HG03159 (cell line): Measurements from ENCODE around the gene CGA.

Experiments used
- ATAC-seq: cut with Tn5 transposase; IDR thresholded peaks from one replicate; pipeline ENCODE4 v1.9.1; 2021; ENCODE audit warnings: mild to moderate bottlenecking, moderate library complexity; ENCODE audit not compliant: unreplicated experiment

CGA gene

DNA sequence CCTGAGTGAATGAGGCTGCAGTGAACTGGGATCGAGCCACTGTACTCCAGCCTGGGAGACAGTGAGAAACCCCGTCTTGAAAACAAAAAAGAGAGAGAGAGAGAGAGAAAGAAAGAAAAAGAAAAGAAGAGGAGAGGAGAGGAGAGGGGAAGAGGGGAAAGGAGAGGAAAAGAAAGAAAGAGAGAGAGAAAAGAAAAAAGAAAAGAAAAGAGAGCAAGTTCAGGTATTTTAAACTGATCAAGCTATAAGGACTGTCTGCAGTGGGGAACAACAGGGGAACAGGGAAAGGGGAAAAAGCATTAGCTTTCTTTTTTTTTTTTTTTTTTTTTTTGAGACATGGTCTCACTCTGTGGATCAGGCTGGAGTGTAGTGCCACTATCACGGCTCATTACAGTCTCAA lies 2.5 kb downstream of the CGA start:
- ATAC-seq: no peak

DNA sequence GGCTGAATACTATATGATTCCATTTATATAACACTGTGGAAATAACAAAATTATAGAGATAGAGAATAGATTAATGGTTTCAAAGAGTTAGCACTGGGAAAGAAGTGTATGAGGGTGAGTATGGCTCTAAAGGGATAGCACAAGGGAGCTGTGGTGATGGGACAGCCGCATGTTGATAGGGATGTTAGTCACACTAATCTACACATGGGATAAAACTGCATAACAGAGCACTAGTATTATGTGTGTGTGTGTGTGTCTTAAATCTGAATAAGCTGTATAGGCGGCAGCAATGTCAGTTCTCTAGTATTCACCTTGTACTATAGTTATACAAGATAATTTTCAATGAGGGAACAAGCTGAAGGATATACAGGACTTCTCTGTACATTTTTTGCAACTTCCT lies 5.8 kb downstream of the CGA start:
- no peak for ATAC-seq

GRCh38 chr6:87088076-87088475 lies 6.8 kb downstream of the CGA start:
- ATAC-seq: no peak

- ATAC-seq: no peak
Measured at GRCh38 chr6:87082160-87082721, 12.7 kb downstream of the CGA start.

DNA sequence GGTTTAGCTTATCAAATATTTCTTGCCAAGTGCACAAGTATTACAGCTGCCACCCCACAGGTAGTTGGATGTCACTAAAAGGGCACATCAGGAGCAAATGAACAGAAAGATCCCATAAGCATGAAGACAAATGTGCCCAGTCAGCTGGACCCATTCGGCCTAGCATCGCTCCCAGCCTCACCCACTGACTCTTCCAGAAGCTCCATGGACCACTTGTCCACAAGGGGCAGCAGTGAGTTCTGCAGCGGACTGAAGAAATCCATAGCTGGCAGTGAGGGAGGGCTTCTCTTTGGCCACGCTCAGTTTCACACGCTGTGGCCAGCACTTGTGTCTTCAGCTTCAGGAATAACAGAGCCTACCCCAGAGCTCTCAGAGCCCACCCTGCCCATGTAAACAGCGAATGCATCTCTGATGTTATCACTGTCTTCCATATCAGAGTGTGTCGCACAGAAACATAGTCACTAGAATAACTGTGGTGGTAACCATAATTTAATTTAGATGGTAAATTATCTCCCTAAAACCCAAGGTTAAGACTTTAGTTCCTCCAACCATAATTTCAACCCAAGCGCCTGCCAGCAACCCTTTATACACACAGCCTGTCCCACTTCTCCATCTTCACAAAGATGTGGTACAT lies 15.8 kb downstream of the CGA start:
- ATAC-seq: peak; percentile 80

DNA sequence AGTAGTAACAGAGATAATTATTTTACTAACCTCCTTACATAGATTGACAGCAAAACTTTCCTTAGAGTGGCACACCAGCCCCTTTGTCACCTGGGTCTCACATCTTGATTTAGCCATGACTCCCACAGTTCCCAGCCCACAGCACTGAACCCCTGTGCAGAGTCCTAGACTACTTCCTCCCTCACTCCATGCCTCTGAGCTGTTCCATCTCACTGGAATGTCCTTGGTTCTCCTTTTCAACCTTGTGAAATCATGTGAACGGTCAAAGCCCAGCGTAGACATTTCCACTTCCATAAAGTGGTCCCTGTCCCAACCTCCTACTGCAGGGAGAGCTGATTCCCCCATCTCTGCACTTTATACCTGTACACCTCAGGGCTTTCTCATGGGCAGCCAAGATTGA lies 19.7 kb downstream of the CGA start:
- no peak for ATAC-seq

DNA sequence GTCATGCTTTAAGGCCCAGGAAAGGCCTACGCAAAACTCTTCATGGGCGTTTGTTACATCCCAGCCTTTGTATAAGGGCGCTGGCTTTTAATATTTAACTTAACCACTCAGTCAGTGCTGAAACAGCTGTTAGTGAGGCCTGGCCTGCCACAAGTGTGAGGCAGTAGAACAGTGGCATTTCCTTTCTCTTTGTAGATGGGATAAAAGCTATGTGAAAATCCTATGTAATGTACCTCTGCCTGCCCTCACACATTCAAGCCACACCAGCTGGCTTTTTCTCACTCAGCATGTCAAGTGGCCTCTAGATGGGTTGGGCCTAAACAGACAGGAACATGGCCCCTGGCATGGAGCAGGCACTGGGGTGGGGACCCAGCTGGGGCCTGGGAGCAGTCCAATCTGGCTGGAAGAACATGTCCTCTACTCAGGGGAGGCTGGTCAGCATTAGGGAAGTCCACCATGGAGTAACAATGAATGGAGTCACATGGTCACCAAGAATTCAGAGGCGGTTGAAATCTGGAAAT lies 20.7 kb downstream of the CGA start:
- peak; percentile 49 for ATAC-seq

DNA sequence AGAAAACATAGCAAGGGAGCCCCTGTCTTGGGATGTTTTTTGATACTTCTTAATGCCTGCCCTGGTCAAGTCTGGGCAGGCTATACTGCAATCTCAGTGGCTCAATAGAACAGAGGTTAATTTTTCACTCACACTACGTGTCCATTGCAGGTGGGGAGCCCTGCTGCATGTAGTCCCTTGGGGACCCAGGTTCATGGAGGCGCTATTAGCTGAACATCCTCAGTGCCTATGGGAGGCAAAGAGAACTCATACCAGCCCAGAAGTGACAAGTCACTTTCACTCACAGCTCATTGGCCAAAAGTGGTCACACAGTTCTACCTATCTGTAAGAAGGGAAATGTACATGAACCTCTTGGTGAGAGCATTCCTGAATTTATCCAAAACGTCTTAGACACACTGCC lies 23.2 kb downstream of the CGA start:
- ATAC-seq: no peak

DNA sequence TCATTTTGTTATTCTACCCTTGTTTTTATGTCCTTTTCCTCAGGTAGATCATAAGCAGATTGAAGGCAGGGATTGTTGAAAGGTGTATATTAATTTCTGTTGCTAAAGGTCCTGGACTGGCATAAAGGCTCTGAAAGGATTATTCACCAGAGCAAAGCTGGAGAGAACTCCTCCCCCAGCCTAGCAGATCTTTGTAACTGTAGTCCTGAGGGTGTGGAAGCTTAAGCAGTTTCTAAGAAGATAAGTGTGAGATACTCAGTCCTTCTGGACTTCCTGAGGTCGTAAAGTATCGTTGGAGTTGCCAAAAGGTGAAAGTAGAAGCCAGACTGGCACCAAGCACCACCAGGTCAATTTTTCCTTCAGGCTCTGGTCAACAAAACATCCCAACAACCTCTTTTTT lies 24.2 kb downstream of the CGA start:
- no peak for ATAC-seq

- no peak for ATAC-seq
Measured at GRCh38 chr6:87068795-87069194, 26.1 kb downstream of the CGA start.

DNA sequence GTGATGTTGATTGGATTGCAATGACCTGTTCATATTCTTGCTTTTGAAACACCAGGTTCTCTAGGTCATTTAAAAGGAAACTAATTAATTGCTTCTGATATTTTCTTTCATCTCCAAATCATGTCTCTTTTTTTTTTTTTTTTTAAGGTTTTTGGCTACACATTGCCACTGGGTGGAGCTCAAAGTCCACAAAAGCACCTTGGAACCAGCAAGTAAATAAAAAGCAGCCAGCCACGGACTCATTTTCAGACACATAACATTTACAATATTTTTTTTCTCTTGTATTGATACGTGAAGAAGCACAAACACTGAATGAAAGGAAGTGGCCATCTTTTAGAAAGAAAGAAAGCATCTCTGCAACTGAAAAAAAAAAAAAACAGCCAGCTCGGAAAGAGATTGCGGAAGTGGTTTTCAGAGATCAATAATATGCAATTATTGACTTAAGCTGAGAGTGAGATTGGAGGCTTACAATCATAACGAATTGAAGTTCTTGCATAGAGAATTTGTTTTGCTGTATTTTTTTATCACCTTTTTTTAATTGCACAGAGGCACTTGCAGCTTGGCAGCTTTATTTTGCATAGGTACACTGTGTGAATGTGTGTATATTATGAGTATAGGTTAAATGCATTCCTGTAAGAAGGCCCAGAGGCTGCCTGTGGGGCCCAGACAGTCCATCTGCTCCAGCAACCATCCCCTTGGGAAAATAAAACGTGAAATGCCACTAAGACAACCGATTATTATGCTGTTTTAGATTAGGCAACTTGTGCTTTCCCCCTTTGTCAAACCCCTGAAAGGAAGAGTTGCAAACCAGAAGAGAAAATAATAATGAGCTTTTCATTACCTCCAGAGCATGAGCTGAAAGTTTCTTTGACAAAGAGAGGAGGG lies 28.2 kb downstream of the CGA start:
- ATAC-seq: peak; percentile 72

GRCh38 chr6:87065117-87065516 lies 29.8 kb downstream of the CGA start:
- no peak for ATAC-seq

DNA sequence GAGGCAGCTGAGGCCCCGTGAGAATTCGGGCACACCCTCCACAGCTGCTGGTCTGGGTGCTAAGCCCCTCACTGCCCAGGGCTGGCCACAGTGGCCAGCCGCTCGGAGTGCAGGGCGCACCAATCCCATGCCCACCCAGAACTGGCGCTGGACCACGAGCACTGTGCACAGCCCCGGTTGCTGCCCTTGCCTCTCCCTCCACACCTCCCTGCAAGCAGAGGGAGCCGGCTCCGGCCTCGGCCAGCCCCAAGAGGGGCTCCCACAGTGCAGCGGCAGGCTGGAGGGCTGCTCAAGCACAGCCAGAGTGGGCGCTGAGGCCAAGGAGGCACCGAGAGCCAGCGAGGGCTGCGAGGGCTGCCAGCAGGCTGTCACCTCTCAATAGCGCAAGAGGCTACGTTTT lies 35.0 kb downstream of the CGA start:
- no peak for ATAC-seq

GRCh38 chr6:87054143-87054833 lies 40.6 kb downstream of the CGA start:
- ATAC-seq: no peak

GRCh38 chr6:87053312-87053711 lies 41.6 kb downstream of the CGA start:
- no peak for ATAC-seq

DNA sequence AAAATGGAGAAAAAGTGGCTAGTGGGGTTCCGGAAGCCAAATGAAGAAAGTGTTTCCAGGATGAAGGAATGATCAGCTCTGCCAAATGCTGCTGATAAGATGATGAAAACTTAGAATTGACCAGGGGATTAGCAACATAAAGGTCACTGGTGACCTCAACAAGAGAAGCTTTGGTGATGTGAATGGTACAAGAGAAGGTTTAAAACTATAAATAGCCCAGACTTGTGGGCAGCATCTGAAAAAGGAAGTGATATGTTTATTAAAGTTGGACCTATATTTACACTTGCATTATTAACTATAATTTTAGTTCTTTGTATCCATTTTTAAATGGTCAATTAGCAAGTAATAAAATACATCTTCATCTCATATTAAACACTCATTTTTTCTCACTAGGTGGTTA lies 45.1 kb downstream of the CGA start:
- peak; percentile 66 for ATAC-seq

DNA sequence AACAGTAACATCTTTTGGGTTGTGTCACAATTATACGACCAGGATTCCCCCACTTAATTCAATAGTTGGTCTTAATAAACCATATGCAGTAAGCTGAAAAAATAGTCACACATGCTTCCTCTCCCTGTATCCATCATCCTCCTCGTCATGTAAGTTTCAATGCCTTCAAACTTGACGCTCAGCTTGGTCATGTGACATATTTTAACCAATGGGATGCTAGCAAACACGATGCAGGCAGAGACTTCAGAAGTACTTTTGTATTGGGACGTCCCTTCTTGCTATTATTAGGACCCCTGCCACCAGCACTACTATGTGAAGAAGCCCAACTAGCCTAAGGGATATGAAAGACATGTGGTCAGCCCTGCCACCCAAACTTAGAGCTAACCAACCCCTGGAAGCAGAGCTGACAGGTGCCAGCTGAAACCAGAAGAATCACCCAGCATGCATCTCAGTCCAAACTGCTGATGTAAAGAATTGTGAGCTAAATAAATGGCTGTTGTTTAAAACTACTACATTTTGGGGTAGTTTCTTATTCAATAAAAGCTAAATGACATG lies 49.3 kb downstream of the CGA start:
- no peak for ATAC-seq

- ATAC-seq: no peak
Measured at GRCh38 chr6:87040729-87041128, 54.2 kb downstream of the CGA start.
